NOMO-1 treated with DMSO at 0.1 percent for 48 hours (cell line): Measurements from ENCODE around the gene LRMDA.
"Not testable (repeated sequence)": the region's sequence is repeated elsewhere in the genome, so short reads cannot be mapped to it uniquely, and the experiment has no call there.

Experiments used
- DNase-seq: peaks from one replicate; lab custom pipeline; 2025; ENCODE audit not compliant: unreplicated experiment; lab: John Stamatoyannopoulos, UW

LRMDA gene

DNA sequence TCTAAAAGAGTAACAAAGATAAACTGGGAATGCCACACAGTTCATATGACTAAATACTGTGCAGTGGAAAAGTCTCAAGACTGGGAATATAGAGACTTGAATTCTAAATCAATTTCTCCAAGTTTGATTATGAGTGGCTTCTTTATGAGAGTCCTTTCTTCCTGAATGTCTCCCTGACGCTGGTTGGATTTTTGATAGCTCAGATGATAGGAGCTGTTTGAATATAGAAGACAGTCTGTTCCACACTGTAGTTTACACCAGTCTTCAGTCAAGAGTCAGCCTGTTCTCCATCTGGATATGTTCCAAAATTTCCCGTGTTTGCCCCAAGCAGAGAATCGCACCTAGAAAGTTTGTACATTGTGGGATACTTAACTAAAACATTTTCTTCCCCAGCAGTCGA lies 173.7 kb downstream of the LRMDA start:
- DNase-seq: no peak

DNA sequence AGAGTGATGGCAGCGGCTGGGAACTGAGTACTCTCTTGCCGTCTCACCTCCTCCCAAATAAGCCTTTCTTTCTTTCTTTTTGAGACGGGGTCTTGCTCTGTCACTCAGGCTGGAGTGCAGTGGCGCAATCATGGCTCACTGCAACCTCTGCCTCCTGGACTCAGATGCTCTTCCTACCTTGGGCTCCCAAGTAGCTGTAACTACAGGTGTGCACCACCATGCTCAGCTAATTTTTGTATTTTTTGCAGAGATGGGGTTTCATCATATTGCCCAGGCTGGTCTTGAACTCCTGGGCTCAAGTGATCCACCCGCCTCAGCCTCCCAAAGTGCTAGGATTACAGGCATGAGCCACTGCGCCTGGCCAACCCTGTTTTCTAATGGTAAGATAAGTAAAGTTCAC lies 174.4 kb downstream of the LRMDA start:
- DNase-seq: not testable (repeated sequence)

DNA sequence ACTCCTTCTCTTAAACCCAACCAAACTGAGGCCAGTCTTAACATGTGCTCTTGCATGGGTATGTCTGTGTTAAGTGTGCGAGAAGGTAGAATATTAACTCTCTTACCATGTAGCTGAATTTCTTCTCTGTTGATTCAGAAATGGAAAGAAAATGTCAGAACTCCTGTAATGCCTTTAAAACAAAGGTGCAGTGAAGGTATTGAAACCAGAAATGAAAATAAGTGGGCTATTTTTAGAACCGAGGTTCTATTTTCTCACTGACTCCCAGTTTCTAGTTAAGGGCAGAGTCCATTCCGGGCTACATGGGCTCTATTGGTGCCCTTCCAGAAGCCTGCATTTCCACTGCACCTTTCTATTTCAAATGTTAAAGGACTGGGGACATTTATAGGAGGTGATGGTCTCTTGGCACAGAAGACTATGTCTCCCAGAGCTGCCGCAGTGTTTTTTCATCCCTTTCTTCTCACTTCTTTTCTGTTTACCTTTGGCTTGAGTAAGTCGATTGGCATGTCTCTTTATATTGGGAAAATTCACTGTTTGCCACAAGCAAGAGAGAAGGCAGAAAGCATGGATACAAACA lies 174.9 kb downstream of the LRMDA start:
- no peak for DNase-seq

DNA sequence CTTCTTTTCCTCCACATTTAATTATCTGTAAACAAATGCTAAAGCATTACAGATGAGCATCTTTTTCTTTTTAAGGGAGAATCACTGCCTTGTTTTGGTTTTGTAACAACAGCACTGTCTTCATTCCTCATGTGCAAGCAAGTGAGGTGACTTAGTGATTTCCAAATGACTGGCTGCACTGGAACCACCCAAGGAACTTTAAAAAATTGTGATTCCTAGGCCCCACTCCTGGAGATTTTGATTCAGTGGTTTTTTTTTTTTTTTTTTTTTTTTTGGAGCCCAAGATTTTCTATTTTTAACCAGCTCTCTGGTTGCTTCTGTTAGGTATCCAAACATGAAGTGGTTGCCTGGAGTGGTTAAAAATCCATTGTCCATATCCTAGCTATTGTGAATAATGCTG lies 176.2 kb downstream of the LRMDA start:
- no peak for DNase-seq

DNA sequence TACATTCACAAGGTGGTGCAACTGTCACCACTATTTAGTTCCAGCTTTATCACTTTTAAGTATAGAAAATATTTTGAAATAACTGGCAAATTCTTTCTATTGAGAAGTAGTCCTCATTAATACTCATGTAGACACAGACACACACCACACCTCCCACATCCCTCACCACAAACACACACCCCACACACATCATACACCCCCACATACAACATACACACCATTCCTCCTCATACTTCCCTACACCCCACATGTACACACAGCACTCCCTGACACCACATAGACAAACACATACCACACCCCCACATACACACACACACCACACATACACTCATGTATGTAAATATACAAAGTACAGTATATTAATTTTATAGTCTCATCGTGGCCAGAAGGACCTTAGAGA lies 178.8 kb downstream of the LRMDA start:
- no peak for DNase-seq

DNA sequence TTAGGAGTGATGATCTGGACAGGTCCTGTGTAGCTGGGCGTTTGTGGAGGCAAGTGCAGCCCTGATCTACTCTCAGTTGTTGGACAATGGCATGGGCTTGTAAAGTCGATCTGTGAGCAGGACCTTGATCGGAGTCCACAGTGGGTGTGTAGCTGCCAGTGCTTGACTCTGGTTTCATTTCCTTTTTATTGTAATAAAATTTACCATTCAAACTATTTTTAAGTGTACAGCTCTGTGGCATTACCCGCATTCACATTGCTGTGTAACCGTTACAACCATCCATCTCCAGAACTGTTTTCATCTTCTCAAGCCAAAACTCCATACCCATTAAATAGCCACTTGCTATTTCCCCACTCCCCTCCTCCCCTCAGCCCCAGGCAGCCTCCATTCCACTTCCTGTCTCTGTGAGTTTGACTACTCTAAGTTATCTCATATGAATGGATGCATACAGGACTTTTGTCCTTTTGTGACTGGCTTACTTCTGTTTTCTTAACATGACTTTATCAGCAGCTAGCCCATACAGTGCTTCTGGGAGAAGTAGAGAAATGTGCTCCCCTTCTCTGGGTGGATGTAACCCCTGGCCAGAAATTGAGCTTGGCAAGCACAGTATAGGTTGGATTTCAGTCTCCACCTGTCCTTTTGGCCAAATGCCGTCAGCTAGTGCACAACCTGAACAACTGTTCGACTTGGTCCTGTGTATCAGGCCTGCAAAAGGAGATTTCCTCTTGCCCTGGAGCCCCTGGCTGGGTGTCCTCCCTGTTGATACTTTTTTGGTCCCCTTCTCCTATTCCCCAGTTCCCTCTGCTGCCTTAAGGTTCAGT lies 180.0 kb downstream of the LRMDA start:
- DNase-seq: peak; percentile 94

DNA sequence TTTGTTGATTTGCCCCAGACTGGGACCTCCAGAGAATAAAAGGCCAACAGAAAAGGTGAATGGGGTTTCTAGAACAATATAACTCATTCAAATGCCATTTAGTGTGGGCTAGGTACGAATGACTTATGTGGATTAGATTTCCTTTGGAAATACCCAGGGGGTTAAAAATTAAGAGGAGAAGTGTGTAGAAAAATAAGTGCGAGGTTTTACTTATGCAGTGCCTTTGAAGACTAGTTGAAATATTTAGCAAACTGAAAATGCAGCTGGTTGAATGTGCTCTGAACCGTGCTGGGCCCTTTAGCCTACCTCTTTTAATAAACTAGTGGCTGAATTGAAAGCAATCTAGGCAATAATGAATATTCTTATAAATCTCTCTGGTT lies 180.6 kb downstream of the LRMDA start:
- no peak for DNase-seq

DNA sequence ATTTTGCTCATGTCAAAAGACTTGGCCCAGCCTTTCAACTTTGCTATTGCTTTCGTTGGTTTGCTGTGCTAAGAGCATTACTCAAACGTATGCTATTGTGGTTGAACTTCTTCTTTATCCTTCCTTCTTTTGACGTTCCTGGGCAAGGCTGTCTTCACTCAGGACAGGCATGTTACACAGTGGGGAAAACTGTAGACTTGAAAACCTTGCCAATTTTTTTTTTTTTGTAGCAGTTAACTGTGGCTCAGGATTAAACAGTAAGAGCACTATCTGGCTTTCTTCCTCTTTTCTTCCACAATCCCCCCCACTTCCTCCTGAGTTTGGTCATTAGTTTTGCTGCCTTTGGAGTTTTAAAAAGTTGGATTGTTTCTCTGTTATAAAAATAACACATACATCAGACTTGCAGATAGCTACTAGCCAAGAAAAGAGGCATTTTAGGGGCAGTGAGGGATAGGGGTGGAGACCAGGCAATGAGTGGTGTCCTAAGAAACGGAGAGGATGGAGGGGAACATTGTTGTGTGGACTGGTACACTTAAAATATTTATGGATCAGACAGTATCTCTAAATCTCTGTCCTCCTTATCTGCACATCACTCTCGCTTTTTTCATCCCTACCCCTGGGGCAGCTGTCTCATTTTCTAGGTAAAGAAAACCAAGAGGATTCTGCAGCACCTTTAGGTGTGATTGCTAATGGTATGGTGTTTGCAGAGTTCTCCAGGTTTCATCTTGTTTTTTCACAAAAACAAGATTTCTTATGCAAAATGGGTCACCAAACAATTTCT lies 181.7 kb downstream of the LRMDA start:
- DNase-seq: peak; percentile 94

DNA sequence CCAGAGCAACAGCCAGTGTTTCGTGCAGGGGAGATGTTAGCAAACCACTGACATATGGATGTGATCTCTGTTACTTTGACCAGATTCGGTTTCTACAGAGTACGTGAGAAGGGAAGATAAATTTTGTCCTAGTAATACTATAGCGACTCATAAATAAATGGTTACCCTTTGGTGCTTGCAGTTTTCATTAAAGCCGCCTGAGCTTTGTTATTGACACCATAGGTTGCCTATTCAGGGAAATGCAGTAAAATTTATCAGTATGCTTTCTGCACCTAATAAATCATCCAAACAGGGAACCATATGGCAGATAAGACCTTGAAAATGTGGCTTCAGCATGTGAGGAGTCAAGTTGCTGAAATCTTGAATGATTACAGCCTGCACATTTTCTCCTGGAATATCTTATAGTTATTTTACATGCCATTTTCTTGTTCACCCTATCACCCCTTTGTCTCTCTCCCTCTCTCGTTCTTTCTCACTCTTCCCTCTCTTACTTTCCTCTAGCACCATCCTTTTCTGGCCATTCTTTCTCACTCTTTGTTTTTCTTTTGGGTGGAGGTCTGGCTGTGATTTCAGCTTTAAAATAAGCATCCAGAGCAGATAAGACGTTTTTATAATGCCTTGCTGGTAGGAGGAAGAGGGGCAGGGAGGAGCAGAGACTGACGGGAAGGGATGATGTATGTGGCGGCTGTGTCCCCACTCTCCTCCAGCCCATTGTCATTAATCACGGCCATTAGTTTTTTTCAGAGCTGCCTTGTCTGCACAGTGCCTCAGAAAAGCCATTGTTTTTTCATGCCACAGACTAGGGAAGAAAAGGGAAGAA lies 182.5 kb downstream of the LRMDA start:
- DNase-seq: peak; percentile 65

DNA sequence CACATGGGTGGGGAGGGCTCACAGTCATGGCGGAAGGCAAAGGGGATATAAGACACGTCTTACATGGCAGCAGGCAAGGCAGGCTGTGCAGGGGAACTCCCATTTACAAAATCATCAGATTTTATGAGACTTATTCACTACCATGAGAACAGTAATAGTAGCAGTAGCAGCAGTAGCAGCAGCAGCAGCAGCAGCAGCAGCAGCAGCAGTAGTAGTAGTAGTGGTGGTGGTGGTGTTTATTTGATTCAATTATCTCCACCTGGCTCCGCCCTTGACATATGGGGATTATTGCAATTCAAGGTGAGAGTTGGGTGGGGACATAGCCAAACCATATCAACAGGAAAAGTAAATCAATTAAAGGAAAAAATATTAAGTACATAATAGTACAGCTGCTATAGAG lies 184.7 kb downstream of the LRMDA start:
- no peak for DNase-seq

DNA sequence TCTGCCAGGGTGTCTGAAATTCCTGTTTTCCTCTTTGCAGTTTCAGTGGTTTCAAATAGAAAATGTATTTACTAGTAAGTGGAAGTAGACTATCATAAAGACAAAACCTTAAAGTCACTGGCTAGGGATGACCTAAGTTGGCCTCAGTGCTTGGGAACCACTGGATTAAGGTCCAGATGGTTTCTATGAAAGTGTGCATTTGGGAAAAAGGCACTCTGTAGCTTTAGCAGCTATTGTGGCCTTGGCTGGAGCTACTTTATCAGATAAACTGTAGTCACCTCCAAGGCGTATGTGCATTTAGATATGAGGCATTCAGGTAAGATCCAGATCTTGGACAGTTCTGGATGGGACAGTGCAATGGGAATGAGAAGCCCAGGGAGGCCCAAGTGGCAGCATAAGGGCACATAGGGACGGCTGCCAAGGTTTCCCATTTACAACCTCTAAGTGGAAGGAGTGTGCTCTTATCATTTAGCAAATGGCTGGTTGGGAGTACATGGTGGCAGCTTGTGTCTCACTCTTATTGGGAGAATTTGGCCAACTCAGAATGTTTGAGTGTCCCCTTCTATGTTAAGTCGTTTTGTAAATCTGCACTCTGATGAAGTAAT lies 185.6 kb downstream of the LRMDA start:
- no peak for DNase-seq

DNA sequence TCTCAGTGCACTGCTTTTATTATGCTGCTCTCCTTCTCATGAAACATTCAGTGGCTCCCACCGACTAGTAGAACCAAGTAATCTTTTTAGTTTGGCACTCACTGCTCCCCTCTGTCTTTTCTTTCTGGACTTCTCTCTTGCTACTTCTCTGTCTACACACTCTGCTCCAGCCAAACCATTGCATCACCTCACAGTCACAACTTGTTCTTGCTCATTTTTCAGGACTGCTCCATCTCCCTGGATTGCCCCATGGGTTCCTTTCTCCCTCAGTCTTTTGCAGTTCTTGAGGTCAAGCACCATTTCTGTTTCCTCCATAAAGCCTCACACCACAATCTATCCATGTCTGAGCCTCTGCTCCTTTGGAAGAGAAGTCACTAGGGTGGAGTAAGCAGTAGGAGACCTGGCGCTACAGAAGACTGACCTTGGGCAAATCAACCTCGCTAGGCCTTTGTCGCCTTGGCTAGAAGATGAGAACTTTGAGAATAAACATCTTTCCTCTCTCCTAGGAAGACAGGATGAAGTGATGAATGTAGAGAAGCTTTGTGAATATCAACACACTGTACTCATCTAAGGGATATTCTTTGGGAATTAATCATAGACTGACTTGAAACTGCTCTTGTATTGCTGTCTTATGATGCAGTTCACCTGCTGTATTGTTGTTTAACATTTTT lies 186.2 kb downstream of the LRMDA start:
- DNase-seq: peak; percentile 16

DNA sequence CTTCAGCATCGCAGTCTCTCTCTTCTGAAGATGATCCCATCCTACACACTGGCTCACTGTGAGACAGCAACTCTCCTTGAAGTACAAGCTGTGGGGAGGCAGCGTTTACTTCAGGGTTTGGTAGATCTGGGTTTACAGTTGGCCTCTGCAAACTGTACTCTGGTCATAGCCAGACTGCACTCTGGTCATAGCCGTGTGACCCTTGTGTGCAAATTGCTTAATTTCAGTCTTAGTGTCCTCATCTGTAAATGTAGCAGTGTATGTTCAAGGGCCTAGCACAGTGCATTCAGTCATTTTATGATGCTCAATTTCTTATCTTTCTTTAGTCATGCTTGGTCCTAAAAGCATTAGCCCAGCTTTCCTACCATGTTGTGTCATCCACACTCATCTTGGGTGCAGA lies 188.2 kb downstream of the LRMDA start:
- DNase-seq: no peak

DNA sequence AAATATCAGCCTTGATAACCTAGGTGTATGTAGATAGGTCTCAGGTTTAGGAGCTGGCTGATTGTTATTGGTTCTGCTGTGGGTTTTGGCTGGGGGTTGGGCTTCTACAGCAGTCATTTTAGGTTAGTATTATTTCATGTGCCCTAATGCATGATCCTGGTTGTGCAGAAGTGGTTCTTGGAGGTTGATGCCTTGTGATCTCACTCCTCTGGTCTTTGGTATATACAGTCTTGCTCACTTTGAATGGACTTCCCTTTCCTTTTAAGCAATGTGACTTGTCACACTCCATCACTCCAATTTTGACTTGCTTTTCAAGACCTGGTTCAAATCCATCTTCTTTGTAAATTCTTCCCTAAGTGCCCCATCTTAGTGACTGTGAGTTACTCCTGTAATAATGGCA lies 188.9 kb downstream of the LRMDA start:
- DNase-seq: no peak

DNA sequence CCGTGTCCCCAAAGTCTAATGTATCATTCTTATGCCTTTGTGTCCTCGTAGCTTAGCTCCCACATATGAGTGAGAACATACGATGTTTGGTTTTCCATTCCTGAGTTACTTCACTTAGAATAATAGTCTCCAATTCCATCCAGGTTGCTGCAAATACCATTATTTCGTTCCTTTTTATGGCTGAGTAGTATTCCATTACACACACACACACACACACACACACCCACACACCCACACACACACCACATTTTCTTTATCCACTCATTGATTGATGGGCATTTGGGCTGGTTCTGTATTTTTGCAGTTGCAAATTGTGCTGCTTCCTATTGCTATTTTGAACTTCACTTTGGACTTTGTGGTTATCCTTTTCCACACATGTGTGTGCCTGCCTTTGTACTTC lies 189.6 kb downstream of the LRMDA start:
- not testable (repeated sequence) for DNase-seq

DNA sequence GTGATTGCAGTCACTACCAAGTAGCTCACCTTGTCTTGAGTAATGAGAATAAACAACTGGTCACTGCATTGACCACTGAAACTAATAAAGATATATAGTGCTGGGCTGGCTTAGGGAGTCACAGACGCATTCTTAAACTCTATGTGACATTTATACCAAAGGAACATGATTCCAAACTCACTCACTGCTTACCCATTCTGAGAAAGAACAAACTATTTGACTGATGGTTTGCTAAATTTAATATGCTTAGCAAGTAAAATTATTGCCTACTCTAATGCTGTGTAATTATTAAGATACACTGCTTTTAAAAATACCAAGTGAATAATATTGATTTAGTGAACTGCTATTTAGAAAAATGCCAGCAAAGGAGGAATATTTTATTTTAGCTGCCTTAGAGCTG lies 191.1 kb downstream of the LRMDA start:
- no peak for DNase-seq

DNA sequence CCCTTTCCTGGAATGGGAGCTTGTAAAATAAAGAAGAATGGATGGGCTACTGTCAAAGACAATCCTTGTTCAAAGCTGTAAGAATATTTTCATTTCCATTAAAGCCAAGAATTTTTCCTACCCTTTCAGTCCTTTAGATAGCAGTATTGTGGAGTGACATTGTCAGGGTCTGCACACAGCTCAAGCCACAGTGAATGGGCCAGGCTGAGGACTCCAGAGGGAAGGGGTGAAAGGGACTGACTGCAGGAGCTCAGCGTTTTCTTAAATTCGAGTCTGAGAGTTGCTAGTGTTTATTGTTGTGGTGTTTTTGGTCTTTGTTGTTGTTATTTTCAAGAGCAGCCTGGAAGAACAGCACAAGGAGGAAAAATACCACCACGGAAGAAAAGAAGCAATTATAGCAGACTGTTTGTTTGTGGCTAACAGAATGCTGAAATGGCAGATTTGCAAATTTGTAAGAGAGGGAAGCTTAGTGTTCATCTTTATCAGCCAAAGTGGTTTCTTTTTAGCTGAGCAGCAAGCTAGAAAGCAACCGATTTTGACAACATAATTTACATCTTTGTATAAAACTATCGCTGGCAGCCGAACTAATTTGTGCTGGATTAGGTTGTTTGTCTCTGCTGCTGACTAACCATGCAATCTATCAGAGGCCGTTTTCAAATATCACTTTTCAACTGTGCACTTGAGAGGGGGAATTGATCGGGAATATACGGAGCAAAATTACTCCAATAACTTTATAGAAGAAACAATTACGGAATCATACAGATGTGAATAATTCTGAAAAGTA lies 192.1 kb downstream of the LRMDA start:
- DNase-seq: no peak

DNA sequence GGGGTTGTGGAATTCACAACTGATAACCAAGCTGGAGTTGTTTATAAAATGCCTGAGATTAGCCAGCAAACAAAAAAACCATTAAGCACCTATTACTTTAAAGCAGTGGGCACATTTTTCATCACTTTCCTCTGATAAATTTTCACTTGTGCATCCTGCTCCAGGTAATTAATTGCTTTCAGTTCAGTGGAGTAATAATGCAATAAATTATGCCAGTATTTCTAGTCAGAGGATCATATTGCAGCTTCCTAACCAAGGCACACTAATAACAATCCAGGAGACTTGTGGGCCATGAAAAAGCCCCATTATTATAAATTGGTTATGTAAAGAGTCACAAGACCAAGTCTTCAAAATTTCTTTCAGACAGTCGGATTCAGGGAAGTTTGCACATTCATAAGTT lies 193.2 kb downstream of the LRMDA start:
- no peak for DNase-seq

DNA sequence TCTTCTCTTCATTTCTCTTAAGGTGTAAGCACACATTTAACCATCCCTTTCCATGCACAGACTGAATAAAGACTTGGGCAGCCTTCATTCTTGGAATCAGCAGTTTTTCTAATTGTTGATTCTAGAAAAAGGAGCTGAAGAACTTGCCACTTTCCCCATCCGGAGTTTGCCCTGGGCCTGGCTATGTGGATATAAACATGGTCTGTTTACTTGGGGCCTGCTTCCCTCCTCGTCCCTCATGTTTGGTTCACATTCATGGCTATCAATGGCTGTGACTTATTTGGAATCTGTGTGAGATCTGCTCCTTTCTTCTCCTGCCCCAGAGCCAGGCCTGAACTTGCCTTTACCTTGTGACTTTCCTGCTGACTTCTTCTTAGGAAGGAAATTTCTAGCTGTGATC lies 199.3 kb downstream of the LRMDA start:
- no peak for DNase-seq
